Measurements from ENCODE around the gene ST6GALNAC1. TPM values are rescaled to one million over a fixed set of nuclear protein-coding genes. Genes with fewer than 3 reads are reported as not detected.

ST6GALNAC1 gene
- total and polyA plus RNA-seq, 2 of the 13 experiments (the other 11 are each of a cell fraction or from before 2014, with no cell fraction given) = not detected

GRCh38 chr17:76612977-76613851 lies 30.3 kb downstream of the ST6GALNAC1 start (continued):
- TF ChIP-seq, protein P1, sequence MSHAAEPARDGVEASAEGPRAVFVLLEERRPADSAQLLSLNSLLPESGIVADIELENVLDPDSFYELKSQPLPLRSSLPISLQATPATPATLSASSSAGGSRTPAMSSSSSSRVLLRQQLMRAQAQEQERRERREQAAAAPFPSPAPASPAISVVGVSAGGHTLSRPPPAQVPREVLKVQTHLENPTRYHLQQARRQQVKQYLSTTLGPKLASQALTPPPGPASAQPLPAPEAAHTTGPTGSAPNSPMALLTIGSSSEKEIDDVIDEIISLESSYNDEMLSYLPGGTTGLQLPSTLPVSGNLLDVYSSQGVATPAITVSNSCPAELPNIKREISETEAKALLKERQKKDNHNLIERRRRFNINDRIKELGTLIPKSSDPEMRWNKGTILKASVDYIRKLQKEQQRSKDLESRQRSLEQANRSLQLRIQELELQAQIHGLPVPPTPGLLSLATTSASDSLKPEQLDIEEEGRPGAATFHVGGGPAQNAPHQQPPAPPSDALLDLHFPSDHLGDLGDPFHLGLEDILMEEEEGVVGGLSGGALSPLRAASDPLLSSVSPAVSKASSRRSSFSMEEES (CRISPR knock-in tag; IDR thresholded peaks at IDR 0.05) = no peak; the same call in 1 of the 2 replicates
- no peak for TF ChIP-seq ZNF629 (CRISPR knock-in tag; conservative IDR thresholded peaks at IDR 0.05)
- TF ChIP-seq ARHGAP35 (CRISPR knock-in tag; IDR thresholded peaks at IDR 0.05; ENCODE audit: borderline replicate concordance) = no peak
- TF ChIP-seq TCF7L2 (IDR thresholded peaks at IDR 0.05; ENCODE audit: low read depth, low read length) = no peak
- no peak for TF ChIP-seq ISX (CRISPR knock-in tag; conservative IDR thresholded peaks at IDR 0.05)
- TF ChIP-seq, protein P2, sequence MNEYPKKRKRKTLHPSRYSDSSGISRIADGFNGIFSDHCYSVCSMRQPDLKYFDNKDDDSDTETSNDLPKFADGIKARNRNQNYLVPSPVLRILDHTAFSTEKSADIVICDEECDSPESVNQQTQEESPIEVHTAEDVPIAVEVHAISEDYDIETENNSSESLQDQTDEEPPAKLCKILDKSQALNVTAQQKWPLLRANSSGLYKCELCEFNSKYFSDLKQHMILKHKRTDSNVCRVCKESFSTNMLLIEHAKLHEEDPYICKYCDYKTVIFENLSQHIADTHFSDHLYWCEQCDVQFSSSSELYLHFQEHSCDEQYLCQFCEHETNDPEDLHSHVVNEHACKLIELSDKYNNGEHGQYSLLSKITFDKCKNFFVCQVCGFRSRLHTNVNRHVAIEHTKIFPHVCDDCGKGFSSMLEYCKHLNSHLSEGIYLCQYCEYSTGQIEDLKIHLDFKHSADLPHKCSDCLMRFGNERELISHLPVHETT (CRISPR knock-in tag; conservative IDR thresholded peaks at IDR 0.05) = no peak
- TF ChIP-seq ELF4 (CRISPR knock-in tag; IDR thresholded peaks at IDR 0.05; ENCODE audit: borderline replicate concordance) = no peak
- TF ChIP-seq ZNF615 (CRISPR knock-in tag; IDR thresholded peaks at IDR 0.05; ENCODE audit: borderline replicate concordance) = no peak
- no peak for TF ChIP-seq FOXM1 (CRISPR knock-in tag; IDR thresholded peaks at IDR 0.05)
- TF ChIP-seq, protein P3, sequence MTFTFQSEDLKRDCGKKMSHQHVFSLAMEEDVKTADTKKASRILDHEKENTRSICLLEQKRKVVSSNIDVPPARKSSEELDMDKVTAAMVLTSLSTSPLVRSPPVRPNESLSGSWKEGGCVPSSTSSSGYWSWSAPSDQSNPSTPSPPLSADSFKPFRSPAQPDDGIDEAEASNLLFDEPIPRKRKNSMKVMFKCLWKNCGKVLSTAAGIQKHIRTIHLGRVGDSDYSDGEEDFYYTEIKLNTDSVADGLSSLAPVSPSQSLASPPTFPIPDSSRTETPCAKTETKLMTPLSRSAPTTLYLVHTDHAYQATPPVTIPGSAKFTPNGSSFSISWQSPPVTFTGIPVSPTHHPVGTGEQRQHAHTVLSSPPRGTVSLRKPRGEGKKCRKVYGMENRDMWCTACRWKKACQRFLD (CRISPR knock-in tag; IDR thresholded peaks at IDR 0.05; ENCODE audit: borderline replicate concordance) = no peak
- no peak for TF ChIP-seq SMAD3 (CRISPR knock-in tag; IDR thresholded peaks at IDR 0.05)
- TF ChIP-seq JUND (CRISPR knock-in tag; IDR thresholded peaks at IDR 0.05) = no peak
- no peak for TF ChIP-seq NCOA1 (CRISPR knock-in tag; IDR thresholded peaks at IDR 0.05)
- TF ChIP-seq ZNF138 (CRISPR knock-in tag; IDR thresholded peaks at IDR 0.05; ENCODE audit: low read depth) = no peak
- TF ChIP-seq FOXJ3 (CRISPR knock-in tag; IDR thresholded peaks at IDR 0.05; ENCODE audit: borderline replicate concordance) = no peak
- 0 out of 2 replicates have a peak, but pooled peaks have one; percentile 9 for TF ChIP-seq ZBED4 (CRISPR knock-in tag; IDR thresholded peaks at IDR 0.05; ENCODE audit: borderline replicate concordance)
- no peak for TF ChIP-seq ZNF24 (IDR thresholded peaks at IDR 0.05)
- no peak for TF ChIP-seq ZNF510 (CRISPR knock-in tag; IDR thresholded peaks at IDR 0.05; ENCODE audit: low read depth)
- no peak for TF ChIP-seq ZNF564 (CRISPR knock-in tag; IDR thresholded peaks at IDR 0.05)
- TF ChIP-seq KDM2A (CRISPR knock-in tag; IDR thresholded peaks at IDR 0.05; ENCODE audit: borderline replicate concordance, low read depth) = peak; percentile 12; the same call in 1 of the 2 replicates

All from HepG2 (cell line).